Activated T-cell treated with anti-CD3 and anti-CD28 coated beads for 24 hours (primary cell): ENCODE results near the gene FKBP6.
A peak's percentile ranks its signal among the peaks of the same experiment; 100 is the strongest.
"Not testable (repeated sequence)": the region's sequence is repeated elsewhere in the genome, so short reads cannot be mapped to it uniquely, and the experiment has no call there.

Experiments used
- DNase-seq: peaks from one replicate; pipeline ENCODE4 v3.0.0-alpha.2; 2020; ENCODE audit warnings: low read depth

Gene FKBP6

GRCh38 chr7:73324081-73324845, 3.7 kb upstream of the FKBP6 start:
- DNase-seq, result peak; percentile 39

- not testable (repeated sequence) for DNase-seq
These were observed 2.5 kb upstream of the FKBP6 start for GRCh38 chr7:73325424-73325823.

DNA sequence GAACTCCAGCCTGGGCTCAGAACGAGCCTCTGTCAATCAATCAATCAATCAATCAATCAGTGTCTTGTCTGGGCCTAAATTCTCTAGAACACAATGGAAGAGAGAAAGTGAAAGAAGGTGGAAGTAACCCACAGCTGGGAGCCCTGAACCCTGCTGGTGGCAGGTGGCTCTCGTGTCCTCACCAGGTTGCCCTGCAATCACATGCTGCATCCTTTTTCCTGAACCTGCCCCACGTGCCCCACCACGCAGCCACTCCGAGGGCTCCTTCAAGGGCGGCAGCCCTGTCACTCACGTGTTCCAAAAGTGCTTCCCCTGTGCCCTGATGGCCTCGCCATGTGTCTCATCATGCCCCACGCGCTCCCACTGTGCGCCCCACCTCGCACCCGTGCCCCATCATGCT, 512 bp upstream of the FKBP6 start:
- DNase-seq, result not testable (repeated sequence)

- no peak for DNase-seq
These were observed 735 bp downstream of the FKBP6 start for GRCh38 chr7:73328696-73329095.

- DNase-seq, result no peak
These were observed 2.1 kb downstream of the FKBP6 start for GRCh38 chr7:73329861-73330581.

GRCh38 chr7:73330772-73331171, 2.8 kb downstream of the FKBP6 start:
- no peak for DNase-seq

- no peak for DNase-seq
These were observed 4.5 kb downstream of the FKBP6 start for GRCh38 chr7:73332447-73332846.

DNA sequence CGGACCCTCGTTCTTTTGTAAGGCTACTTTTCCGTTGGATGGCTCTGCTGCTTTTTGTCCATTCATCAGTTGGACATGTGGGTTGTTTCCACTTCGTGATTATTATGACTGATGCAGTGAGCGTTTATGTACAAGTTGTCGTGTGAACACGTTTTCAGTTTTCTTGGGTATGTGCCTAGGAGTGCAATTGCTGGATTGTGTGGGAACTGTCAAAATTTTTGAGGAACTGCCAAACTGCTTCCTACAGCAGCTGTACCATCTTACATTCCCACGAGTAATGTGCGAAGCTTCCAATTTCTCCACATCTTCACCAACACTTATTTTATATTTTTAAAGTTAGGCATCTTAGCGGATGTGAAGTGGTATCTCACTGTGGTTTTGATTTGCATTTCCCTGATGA, 10.4 kb downstream of the FKBP6 start:
- DNase-seq, result no peak

- no peak for DNase-seq
These were observed 12.6 kb downstream of the FKBP6 start for GRCh38 chr7:73340514-73340913.

- no peak for DNase-seq
These were observed 13.9 kb downstream of the FKBP6 start for GRCh38 chr7:73341877-73342276.

GRCh38 chr7:73342645-73343044, 14.7 kb downstream of the FKBP6 start:
- no peak for DNase-seq

GRCh38 chr7:73343671-73344380, 15.9 kb downstream of the FKBP6 start:
- no peak for DNase-seq

DNA sequence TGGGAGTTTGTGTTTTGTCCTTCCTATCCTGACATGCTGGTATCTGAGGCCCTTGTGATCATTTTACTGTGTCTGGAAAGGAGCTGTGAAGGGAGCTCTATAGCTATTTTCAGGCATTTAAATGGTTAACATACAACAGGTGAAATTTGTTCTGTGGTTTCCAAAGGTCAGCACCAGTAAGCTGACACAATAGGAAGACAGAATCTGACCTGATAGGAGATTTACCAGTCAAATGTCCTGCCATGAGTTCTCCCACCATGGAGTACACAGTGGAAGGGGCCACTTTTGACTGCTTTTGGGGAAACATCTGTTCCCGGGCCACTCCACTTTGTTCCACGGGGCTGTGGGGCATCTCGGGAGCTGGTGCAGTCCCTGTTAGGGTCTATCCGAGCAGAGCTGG, 17.6 kb downstream of the FKBP6 start:
- no peak for DNase-seq

DNA sequence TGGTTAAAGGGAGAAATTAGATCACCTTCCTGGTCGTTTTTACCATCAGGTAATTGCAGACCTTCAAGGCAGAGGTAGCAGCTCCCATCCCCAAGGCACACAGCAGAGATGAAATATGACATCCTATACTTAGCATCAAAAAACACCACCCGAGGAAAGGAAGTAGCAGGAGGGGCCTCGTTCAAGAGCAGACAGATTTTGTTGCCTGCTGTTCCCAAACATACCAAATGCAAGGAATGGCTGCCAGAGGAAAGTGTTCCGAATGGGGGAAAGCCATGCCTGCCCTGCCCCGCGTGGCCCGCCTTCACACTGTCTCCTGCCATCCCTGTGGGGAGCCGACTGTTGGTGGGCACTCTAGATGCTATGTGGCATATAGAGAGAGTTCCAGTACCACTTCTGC, 18.0 kb downstream of the FKBP6 start:
- no peak for DNase-seq

GRCh38 chr7:73349763-73350162, 21.8 kb downstream of the FKBP6 start:
- no peak for DNase-seq

- no peak for DNase-seq
These were observed 22.5 kb downstream of the FKBP6 start for GRCh38 chr7:73350306-73351068.

- no peak for DNase-seq
These were observed 23.6 kb downstream of the FKBP6 start for GRCh38 chr7:73351447-73352167.

GRCh38 chr7:73352784-73353183, 24.8 kb downstream of the FKBP6 start:
- DNase-seq, result no peak

DNA sequence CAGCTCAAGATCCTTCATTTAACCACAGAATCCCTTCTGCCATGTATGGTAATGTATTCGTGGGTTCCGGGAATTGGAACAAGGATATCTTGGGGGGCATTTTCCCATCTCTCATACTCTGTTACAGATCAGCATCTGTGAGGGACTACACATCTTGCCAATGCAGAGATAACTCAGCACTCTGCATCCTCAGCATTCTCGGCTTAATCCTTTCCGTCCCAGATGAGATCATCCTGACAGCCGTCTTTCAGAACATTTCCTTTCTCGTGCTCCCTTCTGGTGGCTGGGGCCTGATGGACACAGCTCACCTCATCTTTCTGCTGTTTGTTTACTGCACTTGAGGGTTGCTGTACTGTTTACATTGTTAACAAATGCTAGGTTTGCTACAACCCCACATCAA, 25.3 kb downstream of the FKBP6 start:
- no peak for DNase-seq

DNA sequence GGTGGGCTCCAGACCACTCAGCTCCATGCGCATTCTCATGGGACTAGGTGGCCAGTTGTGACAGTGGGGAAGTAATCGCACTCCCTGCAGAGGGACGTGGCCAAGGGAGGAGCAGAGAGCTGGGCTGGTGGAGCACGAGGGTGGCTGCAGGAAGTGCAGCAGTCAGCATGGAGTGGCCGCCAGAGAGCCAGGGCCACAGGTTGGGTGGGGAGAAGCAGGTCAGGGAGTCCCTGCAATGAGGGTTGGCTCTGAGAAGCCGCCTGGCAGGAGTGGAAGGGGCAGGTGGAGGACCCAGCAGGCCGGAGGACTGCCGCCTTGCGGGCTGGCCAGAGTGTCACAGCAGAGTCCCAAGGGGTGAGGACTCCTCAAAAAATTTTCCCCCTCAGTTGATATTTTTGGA, 26.2 kb downstream of the FKBP6 start:
- no peak for DNase-seq

DNA sequence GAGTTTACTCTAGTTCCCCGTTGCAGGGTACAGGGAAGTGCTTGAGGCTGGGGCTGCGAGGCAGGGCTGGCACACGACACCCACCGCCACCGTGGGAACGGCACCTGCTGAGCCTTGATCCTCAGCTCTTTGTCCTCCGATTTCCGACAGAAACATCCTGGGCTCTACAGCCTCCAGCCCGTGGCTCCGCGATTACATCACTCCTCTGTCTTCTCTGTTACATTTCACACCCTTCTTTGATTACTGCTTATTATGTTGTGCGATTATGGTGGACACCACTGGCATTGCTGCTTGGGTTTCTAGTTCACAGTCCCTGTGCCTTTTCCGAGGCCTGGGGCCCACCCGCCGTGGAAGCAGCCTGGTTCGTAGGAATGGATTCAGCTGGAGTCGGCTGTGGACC, 26.9 kb downstream of the FKBP6 start:
- no peak for DNase-seq

GRCh38 chr7:73356159-73356558, 28.2 kb downstream of the FKBP6 start:
- DNase-seq, result no peak
